K562 (cell line): ENCODE results near the gene VAMP8. TPM values are rescaled to one million over a fixed set of nuclear protein-coding genes. Genes with fewer than 3 reads are reported as not detected.

Source experiments
- CCNT2 ChIP-seq: IDR thresholded peaks from 2 replicates; pipeline ENCODE4 v1.6.1; 2011; ENCODE audit warnings: borderline replicate concordance, low read depth, mild to moderate bottlenecking, moderate library complexity, mixed read lengths, low read length; ENCODE audit not compliant: insufficient read length; ENCODE audit errors: extremely low read depth
- CTBP1 ChIP-seq: fragments of 450-650 bp; IDR thresholded peaks from 2 replicates; pipeline ENCODE4 v1.6.1; 2016; ENCODE audit warnings: borderline replicate concordance
- CXXC5 ChIP-seq: fragments of 250-450 bp; sonication (Bioruptor Pico); IDR thresholded peaks from 2 replicates; pipeline ENCODE4 v1.8.0; 2022; ENCODE audit warnings: inconsistent platforms, mild to moderate bottlenecking, moderate library complexity
- DIDO1 ChIP-seq: fragments of 450-650 bp; IDR thresholded peaks from 2 replicates; pipeline ENCODE4 v1.6.1; 2016; ENCODE audit warnings: low read depth, missing biosample characterization, missing genetic modification characterization
- ELF1 ChIP-seq: fragments of 200-800 bp; sonication (Bioruptor generic); IDR thresholded peaks from 2 replicates; pipeline ENCODE4 v1.6.1; 2016; ENCODE audit warnings: missing genetic modification characterization, missing compliant biosample characterization
- FOXM1 ChIP-seq, 2 experiments: fragments of 450-650 bp in 1 of 2; sonication (generic) in 1 of 2; formaldehyde crosslinking in 1 of 2; IDR thresholded peaks; 2 replicates each; pipeline versions ENCODE4 v1.6.1 to v1.9.0; 2017 to 2022; ENCODE audit warnings: low read depth in 2 of 2, mild to moderate bottlenecking in 2 of 2, missing genetic modification reagents in 1 of 2, moderate library complexity in 1 of 2
- HNRNPK ChIP-seq: fragments of 200-400 bp; formaldehyde crosslinking; IDR thresholded peaks from one replicate; pipeline ENCODE4 v1.6.1; 2018; ENCODE audit warnings: mild to moderate bottlenecking, low read depth, low read length; ENCODE audit not compliant: poor library complexity, severe bottlenecking
- KDM5B ChIP-seq: fragments of 200-600 bp; sonication (generic); IDR thresholded peaks from 2 replicates; pipeline ENCODE4 v1.6.1; 2012; ENCODE audit warnings: low read depth, mild to moderate bottlenecking, moderate library complexity, low read length, control low read depth, inconsistent platforms; ENCODE audit not compliant: insufficient replicate concordance
- NCOA2 ChIP-seq, 2 experiments: fragments of 450-650 bp; IDR thresholded peaks; 2 replicates each; pipeline ENCODE4 v1.6.1; 2018; ENCODE audit warnings: mild to moderate bottlenecking in 2 of 2, moderate library complexity in 1 of 2; ENCODE audit not compliant: partially characterized antibody in 2 of 2
- POLR2B ChIP-seq: fragments of 450-650 bp; IDR thresholded peaks from 2 replicates; pipeline ENCODE4 v1.6.1; 2018; ENCODE audit warnings: low read depth; ENCODE audit not compliant: partially characterized antibody
- RB1 ChIP-seq: fragments of 450-650 bp; IDR thresholded peaks from 2 replicates; pipeline ENCODE4 v1.6.1; 2017; ENCODE audit warnings: low read depth, mild to moderate bottlenecking
- SMARCA5 ChIP-seq: fragments of 450-650 bp; IDR thresholded peaks from 2 replicates; pipeline ENCODE4 v1.6.1; 2016
- SMARCE1 ChIP-seq: fragments of 450-650 bp; IDR thresholded peaks from 2 replicates; pipeline ENCODE4 v1.7.1; 2016; ENCODE audit warnings: mild to moderate bottlenecking
- SUPT5H ChIP-seq: fragments of 450-650 bp; IDR thresholded peaks from 2 replicates; pipeline ENCODE4 v1.6.1; 2016
- TAL1 ChIP-seq: fragments of 450-650 bp; IDR thresholded peaks from 2 replicates; pipeline ENCODE4 v1.6.1; 2016; ENCODE audit warnings: mild to moderate bottlenecking
- TBL1XR1 ChIP-seq, 2 experiments: IDR thresholded peaks; 2 replicates each; pipeline ENCODE4 v1.6.1; 2012; ENCODE audit warnings: improper control_type of control experiment in 2 of 2, low read length in 2 of 2, mild to moderate bottlenecking in 1 of 2
- THAP12 ChIP-seq: fragments of 250-450 bp; sonication (Bioruptor Pico); IDR thresholded peaks from 2 replicates; pipeline ENCODE4 v1.9.0; 2021; ENCODE audit warnings: mild to moderate bottlenecking, inconsistent platforms
- YY1 ChIP-seq, 3 experiments: IDR thresholded peaks; 2 replicates each; pipeline ENCODE4 v1.6.1; 2011; ENCODE audit warnings: low read length in 2 of 3, mild to moderate bottlenecking in 2 of 3, moderate library complexity in 2 of 3, borderline replicate concordance in 1 of 3, control low read depth in 1 of 3, low read depth in 1 of 3; ENCODE audit not compliant: insufficient read depth in 3 of 3, insufficient replicate concordance in 2 of 3, control insufficient read depth in 1 of 3, insufficient read length in 1 of 3; ENCODE audit errors: extremely low read depth in 1 of 3
- ZBTB1 ChIP-seq: sonication (generic); formaldehyde crosslinking; IDR thresholded peaks from 2 replicates; pipeline ENCODE4 v1.8.1; 2023; ENCODE audit warnings: missing genetic modification reagents, low read depth, mild to moderate bottlenecking, borderline replicate concordance
- polyA plus RNA-seq, 8 experiments: library from polyadenylated mRNA; depleted of rRNA in 4 of 8; stranded (reverse) in 5 of 8; unstranded in 3 of 8; fragments of >200 nt; fragmentation: Nextera tagmentation in 2 of 8; fragmentation: Illumina TruSeq in 1 of 8; extraction: Ambion mirVana in 2 of 8; extraction: Trizol in 1 of 8; gene quantifications; 2 replicates each; pipeline versions ENCODE4 v1.2.1 to v1.2.3, GENCODE V29; 2011 to 2014; ENCODE audit warnings: inconsistent platforms in 1 of 8, missing spikeins in 1 of 8
- total RNA-seq, 7 experiments: library from RNA; depleted of rRNA in 6 of 7; stranded (reverse); fragments of >200 nt in 6 of 7; fragmentation: Illumina TruSeq in 2 of 7; extraction: Trizol in 2 of 7; gene quantifications; 2 replicates each; pipeline versions ENCODE4 v1.2.1 to v1.2.3, GENCODE V29; 2011 to 2021; ENCODE audit warnings: low replicate concordance in 1 of 7
- TF ChIP-seq, protein P1 (sequence below): fragments of 250-450 bp; sonication (Bioruptor Pico); IDR thresholded peaks from 2 replicates; pipeline ENCODE4 v1.4.0; 2020
- TF ChIP-seq, protein P2 (sequence below): fragments of 250-450 bp; sonication (Bioruptor Pico); IDR thresholded peaks from 2 replicates; pipeline ENCODE4 v1.4.0; 2020; ENCODE audit warnings: mild to moderate bottlenecking

VAMP8 gene
- total and polyA plus RNA-seq, 9 of the 15 experiments (the other 6 are each of a cell fraction or from before 2014, with no cell fraction given), result 107 to 571 (median 248) TPM

DNA sequence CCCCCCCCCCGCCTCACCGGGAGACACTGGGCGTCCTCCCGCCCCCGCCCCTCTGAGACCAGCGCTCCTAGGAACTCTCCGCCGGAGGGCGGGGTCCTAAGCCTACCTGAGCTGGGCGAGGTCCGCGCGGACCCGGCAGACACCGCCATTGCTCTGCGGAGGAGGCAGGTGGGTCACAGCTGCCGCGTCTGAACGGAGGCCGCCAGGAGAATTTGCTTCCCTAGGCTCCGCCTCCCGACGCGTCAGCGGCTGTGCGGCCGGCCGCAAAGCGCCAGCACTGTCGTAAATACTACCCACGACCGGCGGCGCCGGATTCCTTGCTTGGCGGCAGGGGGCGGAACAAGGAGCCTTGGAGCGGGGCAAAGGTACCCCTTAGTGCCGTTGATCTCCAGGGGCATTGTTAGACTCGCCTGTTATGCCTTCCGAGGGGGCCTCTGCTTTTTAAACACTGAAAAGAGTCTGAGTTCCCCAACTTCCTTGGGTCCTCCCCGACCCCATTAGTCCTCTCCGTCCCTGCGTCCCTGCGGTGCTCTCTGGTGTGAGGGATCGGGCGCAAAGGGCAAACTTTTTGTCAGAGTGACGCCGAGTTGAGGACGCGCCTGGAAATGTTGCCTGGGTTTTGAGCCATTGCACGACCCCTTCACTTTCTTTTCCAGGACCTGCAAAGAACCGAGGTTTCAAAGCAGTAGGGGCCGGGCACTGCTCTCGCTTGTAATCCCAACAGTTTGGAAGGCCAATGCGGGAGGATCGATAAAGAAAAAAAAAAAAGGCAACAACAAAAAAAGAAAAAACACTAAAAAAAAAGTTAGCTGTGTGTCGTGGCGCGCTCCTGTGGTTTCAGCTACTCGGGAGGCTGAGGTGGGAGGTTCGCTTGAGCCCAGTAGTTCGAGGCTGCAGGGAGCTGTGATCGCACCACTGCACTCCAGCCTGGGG lies 15.8 kb upstream of the VAMP8 start, which contains the start of gene GGCX (continued):
- peak; percentile 74 for TF ChIP-seq THAP12
- TF ChIP-seq CXXC5 (CRISPR knock-in tag), result peak; percentile 77
- TF ChIP-seq HNRNPK, result no peak
- peak; percentile 80 for TF ChIP-seq CTBP1
- peak; percentile 65; the same call in 1 of the 2 replicates for TF ChIP-seq RB1
- peak; percentile 85 for TF ChIP-seq CCNT2
- 0 out of 2 replicates have a peak, but pooled peaks have one; percentile 39 for TF ChIP-seq SMARCA5
- peak; percentile 94 for TF ChIP-seq KDM5B
- peak; percentile 93 for TF ChIP-seq SUPT5H
- 0 out of 4 replicates have a peak, but pooled peaks of 1 of the 2 experiments have one; percentile 19 for TF ChIP-seq TBL1XR1 (IDR thresholded peaks at IDR 0.05; ENCODE audit: low read length in 2 of 2)
- TF ChIP-seq POLR2B, result peak; percentile 80
- TF ChIP-seq SMARCE1, result peak; percentile 42; the same call in 1 of the 2 replicates
- TF ChIP-seq ZBTB1 (CRISPR knock-in tag), result no peak
- no peak for TF ChIP-seq TAL1
- TF ChIP-seq FOXM1 (IDR thresholded peaks at IDR 0.05; ENCODE audit: low read depth), result 0 out of 2 replicates have a peak, but pooled peaks have one; percentile 29
- no peak for TF ChIP-seq FOXM1 (CRISPR knock-in tag; IDR thresholded peaks at IDR 0.05; ENCODE audit: low read depth)
- peak; percentile 69 to 94 (median 89) for TF ChIP-seq YY1 (IDR thresholded peaks at IDR 0.05; ENCODE audit: borderline replicate concordance in 1 of 3, control insufficient read depth in 1 of 3, extremely low read depth in 1 of 3, insufficient read depth in 3 of 3, insufficient read length in 1 of 3, insufficient replicate concordance in 2 of 3, low read depth in 1 of 3, low read length in 2 of 3)
- peak; percentile 77 for TF ChIP-seq ELF1 (tag)
- TF ChIP-seq, protein P1, sequence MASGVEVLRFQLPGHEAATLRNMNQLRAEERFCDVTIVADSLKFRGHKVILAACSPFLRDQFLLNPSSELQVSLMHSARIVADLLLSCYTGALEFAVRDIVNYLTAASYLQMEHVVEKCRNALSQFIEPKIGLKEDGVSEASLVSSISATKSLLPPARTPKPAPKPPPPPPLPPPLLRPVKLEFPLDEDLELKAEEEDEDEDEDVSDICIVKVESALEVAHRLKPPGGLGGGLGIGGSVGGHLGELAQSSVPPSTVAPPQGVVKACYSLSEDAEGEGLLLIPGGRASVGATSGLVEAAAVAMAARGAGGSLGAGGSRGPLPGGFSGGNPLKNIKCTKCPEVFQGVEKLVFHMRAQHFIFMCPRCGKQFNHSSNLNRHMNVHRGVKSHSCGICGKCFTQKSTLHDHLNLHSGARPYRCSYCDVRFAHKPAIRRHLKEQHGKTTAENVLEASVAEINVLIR, result peak; percentile 82
- TF ChIP-seq, protein P2, sequence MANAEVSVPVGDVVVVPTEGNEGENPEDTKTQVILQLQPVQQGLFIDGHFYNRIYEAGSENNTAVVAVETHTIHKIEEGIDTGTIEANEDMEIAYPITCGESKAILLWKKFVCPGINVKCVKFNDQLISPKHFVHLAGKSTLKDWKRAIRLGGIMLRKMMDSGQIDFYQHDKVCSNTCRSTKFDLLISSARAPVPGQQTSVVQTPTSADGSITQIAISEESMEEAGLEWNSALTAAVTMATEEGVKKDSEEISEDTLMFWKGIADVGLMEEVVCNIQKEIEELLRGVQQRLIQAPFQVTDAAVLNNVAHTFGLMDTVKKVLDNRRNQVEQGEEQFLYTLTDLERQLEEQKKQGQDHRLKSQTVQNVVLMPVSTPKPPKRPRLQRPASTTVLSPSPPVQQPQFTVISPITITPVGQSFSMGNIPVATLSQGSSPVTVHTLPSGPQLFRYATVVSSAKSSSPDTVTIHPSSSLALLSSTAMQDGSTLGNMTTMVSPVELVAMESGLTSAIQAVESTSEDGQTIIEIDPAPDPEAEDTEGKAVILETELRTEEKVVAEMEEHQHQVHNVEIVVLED (CRISPR knock-in tag), result peak; percentile 53; the same call in 1 of the 2 replicates
- TF ChIP-seq NCOA2 (IDR thresholded peaks at IDR 0.05; ENCODE audit: partially characterized antibody in 2 of 2), result peak in 1 of 2 experiments; percentile 97
- TF ChIP-seq DIDO1 (tag), result peak; percentile 53; the same call in 1 of the 2 replicates
